CD8-positive, alpha-beta memory T cell (primary cell): ENCODE measurements around the gene MAN2C1. TPM values are rescaled to one million over a fixed set of nuclear protein-coding genes. Genes with fewer than 3 reads are reported as not detected.

Experiments
- CTCF ChIA-PET: fragments of 350-600 bp; sonication (Branson Sonifier 250); formaldehyde crosslinking; loops from one replicate; lab custom pipeline; 2021; ENCODE audit warnings: antibody characterized with exemption; lab: Charles Lee
- POLR2A ChIA-PET: fragments of 350-600 bp; sonication (Branson Sonifier 250); formaldehyde crosslinking; loops from one replicate; lab custom pipeline; 2021; ENCODE audit warnings: antibody characterized with exemption; lab: Charles Lee
- DNase-seq, 5 donors: peaks; one replicate each; pipeline versions ENCODE4 v3.0.0 to v3.0.0-alpha.2; 2020 to 2022; ENCODE audit warnings: mixed read lengths in 1 of 5
- H3K27ac ChIP-seq: one replicate; pipeline ENCODE4 v1.7.0; 2013; ENCODE audit warnings: low read depth, mild to moderate bottlenecking, low read length, moderate library complexity
- H3K27me3 ChIP-seq: 2 replicates; pipeline ENCODE4 v1.7.0; 2013; ENCODE audit warnings: low read length, mild to moderate bottlenecking; ENCODE audit not compliant: insufficient read depth, poor library complexity, severe bottlenecking
- H3K36me3 ChIP-seq: 2 replicates; pipeline ENCODE4 v1.7.0; 2013; ENCODE audit warnings: mild to moderate bottlenecking, low read length, moderate library complexity; ENCODE audit not compliant: insufficient read depth
- H3K4me1 ChIP-seq: 2 replicates; pipeline ENCODE4 v1.7.0; 2013; ENCODE audit warnings: mild to moderate bottlenecking, low read length, moderate library complexity; ENCODE audit not compliant: insufficient read depth
- H3K4me3 ChIP-seq: 2 replicates; pipeline ENCODE4 v1.7.0; 2013; ENCODE audit warnings: mild to moderate bottlenecking, low read length
- H3K9me3 ChIP-seq: 2 replicates; pipeline ENCODE4 v1.7.0; 2013; ENCODE audit warnings: mild to moderate bottlenecking, low read length
- H3K27ac Mint-ChIP-seq, 8 donors: one replicate each; pipeline ENCODE4 v1.8.0; 2020 to 2021; ENCODE audit warnings: mixed read lengths in 8 of 8, mild to moderate bottlenecking in 6 of 8, inconsistent platforms in 3 of 8, moderate library complexity in 3 of 8
- H3K27me3 Mint-ChIP-seq, 2 donors: one replicate each; pipeline ENCODE4 v1.8.0; 2020 to 2021; ENCODE audit warnings: mixed read lengths in 2 of 2, mild to moderate bottlenecking in 1 of 2, moderate library complexity in 1 of 2
- H3K36me3 Mint-ChIP-seq, 3 donors: one replicate each; pipeline ENCODE4 v1.8.0; 2020 to 2021; ENCODE audit warnings: mixed read lengths in 3 of 3, inconsistent platforms in 1 of 3, mild to moderate bottlenecking in 1 of 3
- H3K4me1 Mint-ChIP-seq, 3 donors: one replicate each; pipeline ENCODE4 v1.8.0; 2020 to 2021; ENCODE audit warnings: mixed read lengths in 3 of 3, inconsistent platforms in 1 of 3, mild to moderate bottlenecking in 1 of 3
- H3K4me3 Mint-ChIP-seq, 7 donors: one replicate each; pipeline ENCODE4 v1.8.0; 2020 to 2021; ENCODE audit warnings: mixed read lengths in 7 of 7, mild to moderate bottlenecking in 6 of 7, moderate library complexity in 4 of 7, inconsistent platforms in 2 of 7
- H3K9me3 Mint-ChIP-seq, 5 donors: one replicate each; pipeline ENCODE4 v1.8.0; 2020 to 2022; ENCODE audit warnings: mixed read lengths in 5 of 5, mild to moderate bottlenecking in 3 of 5, moderate library complexity in 2 of 5, inconsistent platforms in 1 of 5
- polyA plus RNA-seq: library from polyadenylated mRNA; unstranded; fragments of 300-500 nt; fragmentation: Illumina TruSeq; gene quantifications from one replicate; pipeline ENCODE4 v1.2.3, GENCODE V29; 2021
- total RNA-seq, 2 experiments: library from RNA; stranded (reverse); gene quantifications; one replicate each; pipeline ENCODE4 v1.2.3, GENCODE V29; 2021

Gene MAN2C1
- total RNA-seq, result 100 to 1,000 TPM; 127 to 133 TPM
- 32.0 TPM for polyA plus RNA-seq

- Mint-ChIP-seq H3K36me3 (peaks cover 4 to 64% (median 6%) of the 10 kb centered on the region in 3 donors), H3K27ac (peak within 1 kb of the TSS; percentile 94 to 99 (median 96)), H3K4me3 (peak within 1 kb of the TSS; percentile 88 to 97 (median 92)), H3K9me3 (no peaks in the 10 kb centered on the region), H3K4me1 (peaks cover 24 to 28% (median 25%) of the 10 kb centered on the region in 3 donors), H3K27me3 (no peaks in the 10 kb centered on the region)
- peak; percentile 85 to 94 (median 87) for DNase-seq
- H3K36me3 ChIP-seq, result peaks cover 51% of the 10 kb centered on the region
- peak within 1 kb of the TSS; percentile 97 for H3K27ac ChIP-seq
- H3K27me3 ChIP-seq, result no peaks in the 10 kb centered on the region
- no peaks in the 10 kb centered on the region for H3K9me3 ChIP-seq
- CTCF ChIA-PET, result interaction anchor here (0.8 to 4.5 kb wide), 32 partner anchors 8 to 433 kb away, joined by 3 to 52 read pairs (median 5); partner anchors contain the start of genes COMMD4, IMP3, NEIL1 and SIN3A
- peak within 1 kb of the TSS; percentile 88 for H3K4me3 ChIP-seq
- peaks cover 16% of the 10 kb centered on the region for H3K4me1 ChIP-seq
- POLR2A ChIA-PET, result interaction anchor here (0.6 to 4.5 kb wide), 11 partner anchors 10 to 475 kb away, joined by 3 to 106 read pairs (median 9); partner anchors contain the start of genes IMP3, NEIL1, PTPN9 and SIN3A
These were observed at the start of gene MAN2C1 for GRCh38 chr15:75367913-75368688. Gene MAN2C1, minus strand, starts transcription at chr15:75368607. Its CDS starts 24 bp downstream, at chr15:75368583.

GRCh38 chr15:75416584-75416983 lies 48.2 kb upstream of the MAN2C1 start:
- H3K27ac ChIP-seq, result no peak overlapping the region
- H3K36me3 Mint-ChIP-seq, result peaks cover 0 to 76% (median 14%) of the 10 kb centered on the region in 3 donors
- peaks cover 10 to 28% (median 16%) of the 10 kb centered on the region in 3 donors for H3K4me1 Mint-ChIP-seq
- no peaks in the 10 kb centered on the region for H3K27me3 ChIP-seq
- ChIA-PET CTCF (interaction anchor here (0.7 to 1.1 kb wide), 2 partner anchors 11 to 38 kb away, joined by 3 to 5 read pairs; no protein-coding TSS in a partner anchor), POLR2A (interaction anchor here (0.8 kb wide), 1 partner anchor 39 kb away, joined by 3 read pairs; no protein-coding TSS in a partner anchor)
- H3K27me3 Mint-ChIP-seq, result no peaks in the 10 kb centered on the region
- no peaks in the 10 kb centered on the region for H3K4me1 ChIP-seq
- peaks cover 17% of the 10 kb centered on the region for H3K36me3 ChIP-seq
- no peak overlapping the region for H3K4me3 Mint-ChIP-seq
- no peak overlapping the region for H3K4me3 ChIP-seq
- no peaks in the 10 kb centered on the region for H3K9me3 ChIP-seq
- DNase-seq, result no peak
- no peaks in the 10 kb centered on the region for H3K9me3 Mint-ChIP-seq
- peak overlapping the region in 4 of 8 donors; percentile 23 to 54 (median 42) for H3K27ac Mint-ChIP-seq

DNA sequence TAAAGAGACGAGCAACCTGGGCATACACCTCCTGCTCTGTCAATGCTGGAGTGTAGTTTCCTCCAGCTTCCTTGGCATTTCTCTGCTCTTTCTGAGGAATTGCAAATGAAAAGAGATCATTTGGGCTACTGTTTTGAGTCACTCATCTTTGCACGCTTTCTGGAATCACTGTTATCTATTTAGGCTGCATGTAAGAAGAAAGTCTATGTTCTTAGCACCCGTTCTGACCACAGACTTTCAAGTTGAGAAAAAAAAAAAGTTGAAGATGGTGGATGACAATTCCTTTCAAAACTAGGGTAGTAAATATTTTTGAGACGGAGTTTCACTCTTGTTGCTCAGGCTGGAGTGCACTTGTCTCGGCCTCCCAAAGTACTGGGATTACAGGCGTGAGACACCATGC lies 41.8 kb upstream of the MAN2C1 start:
- H3K9me3 ChIP-seq, result no peaks in the 10 kb centered on the region
- no peak overlapping the region for H3K27ac ChIP-seq
- H3K27me3 ChIP-seq, result no peaks in the 10 kb centered on the region
- no peak overlapping the region for H3K4me3 ChIP-seq
- Mint-ChIP-seq H3K9me3 (no peaks in the 10 kb centered on the region), H3K4me3 (no peak overlapping the region), H3K36me3 (peaks cover 7 to 89% (median 35%) of the 10 kb centered on the region in 3 donors), H3K27ac (peak overlapping the region in 1 of 8 donors; percentile 35), H3K27me3 (no peaks in the 10 kb centered on the region), H3K4me1 (peaks cover 16 to 21% (median 20%) of the 10 kb centered on the region in 3 donors)
- ChIA-PET POLR2A (no interaction called here), CTCF (interaction anchor here (1.7 kb wide), 1 partner anchor 23 kb away, joined by 4 read pairs; no protein-coding TSS in a partner anchor)
- DNase-seq, result no peak
- H3K36me3 ChIP-seq, result peaks cover 52% of the 10 kb centered on the region
- H3K4me1 ChIP-seq, result no peaks in the 10 kb centered on the region

- H3K4me3 Mint-ChIP-seq, result no peak overlapping the region
- H3K27me3 Mint-ChIP-seq, result no peaks in the 10 kb centered on the region
These were observed 38.7 kb upstream of the MAN2C1 start for GRCh38 chr15:75407083-75407482.

GRCh38 chr15:75403892-75404291 lies 35.5 kb upstream of the MAN2C1 start:
- Mint-ChIP-seq H3K27ac (peak overlapping the region in 2 of 8 donors; percentile 40 to 52), H3K4me1 (peaks cover 6 to 15% (median 8%) of the 10 kb centered on the region in 3 donors), H3K27me3 (no peaks in the 10 kb centered on the region), H3K9me3 (no peaks in the 10 kb centered on the region), H3K36me3 (peaks cover 9 to 85% (median 22%) of the 10 kb centered on the region in 3 donors), H3K4me3 (no peak overlapping the region)
- Histone ChIP-seq H3K36me3 (peaks cover 47% of the 10 kb centered on the region), H3K27ac (no peak overlapping the region), H3K27me3 (no peaks in the 10 kb centered on the region), H3K4me1 (no peaks in the 10 kb centered on the region), H3K4me3 (no peak overlapping the region), H3K9me3 (no peaks in the 10 kb centered on the region)
- CTCF ChIA-PET, result no interaction called here
- DNase-seq, result no peak
- POLR2A ChIA-PET, result no interaction called here

More at GRCh38 chr15:75407083-75407482, 38.7 kb upstream of the MAN2C1 start:
- POLR2A ChIA-PET, result no interaction called here
- Histone ChIP-seq H3K27me3 (no peaks in the 10 kb centered on the region), H3K36me3 (peaks cover 44% of the 10 kb centered on the region), H3K4me3 (no peak overlapping the region), H3K9me3 (no peaks in the 10 kb centered on the region), H3K4me1 (no peaks in the 10 kb centered on the region), H3K27ac (no peak overlapping the region)
- Mint-ChIP-seq H3K9me3 (no peaks in the 10 kb centered on the region), H3K27ac (peak overlapping the region in 3 of 8 donors; percentile 26 to 61 (median 57)), H3K36me3 (peaks cover 11 to 87% (median 30%) of the 10 kb centered on the region in 3 donors), H3K4me1 (peaks cover 6 to 19% (median 11%) of the 10 kb centered on the region in 3 donors)
- no peak for DNase-seq
- CTCF ChIA-PET, result no interaction called here

GRCh38 chr15:75397494-75397893 lies 29.1 kb upstream of the MAN2C1 start:
- H3K4me1 ChIP-seq, result no peaks in the 10 kb centered on the region
- Mint-ChIP-seq H3K27me3 (no peaks in the 10 kb centered on the region), H3K4me3 (no peak overlapping the region), H3K27ac (peak overlapping the region in 2 of 8 donors; percentile 57 to 76), H3K4me1 (peaks cover 8 to 21% (median 17%) of the 10 kb centered on the region in 3 donors), H3K9me3 (no peaks in the 10 kb centered on the region), H3K36me3 (peaks cover 13 to 91% (median 24%) of the 10 kb centered on the region in 3 donors)
- H3K9me3 ChIP-seq, result no peaks in the 10 kb centered on the region
- H3K27ac ChIP-seq, result no peak overlapping the region
- no peak overlapping the region for H3K4me3 ChIP-seq
- ChIA-PET CTCF (interaction anchor here (1.3 kb wide), 1 partner anchor 29 kb away, joined by 3 read pairs; no protein-coding TSS in a partner anchor), POLR2A (interaction anchor here (1.4 kb wide), 1 partner anchor 54 kb away, joined by 3 read pairs; the partner anchor contains the start of gene SIN3A)
- H3K27me3 ChIP-seq, result no peaks in the 10 kb centered on the region
- DNase-seq, result no peak
- H3K36me3 ChIP-seq, result peaks cover 72% of the 10 kb centered on the region

DNA sequence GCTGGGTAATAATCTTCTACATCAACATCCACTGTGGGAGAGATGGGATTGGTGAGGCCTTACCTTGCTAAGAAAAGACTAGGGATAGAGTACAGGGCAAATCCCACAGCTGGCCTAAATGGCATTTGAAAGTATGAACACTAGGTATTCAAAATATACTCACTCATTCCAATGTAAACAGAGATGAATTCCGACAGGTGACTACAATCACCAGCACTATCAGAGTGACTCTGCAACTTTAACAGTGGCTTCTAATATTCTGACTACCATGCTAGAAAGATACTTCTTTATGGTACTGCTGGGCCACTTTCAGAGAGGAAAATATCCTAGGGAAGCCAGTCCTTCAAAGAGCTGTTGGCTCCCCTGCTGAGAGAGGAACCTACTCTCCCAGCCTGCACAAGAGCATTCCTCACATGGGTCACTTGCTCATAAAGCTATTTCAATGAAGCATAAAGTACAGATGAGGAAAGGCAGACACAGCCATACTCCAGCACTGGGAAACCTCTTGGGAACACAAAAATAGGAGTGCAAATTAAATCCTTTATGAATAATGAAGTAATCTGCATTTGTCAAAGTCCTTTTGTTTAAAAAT lies 21.5 kb upstream of the MAN2C1 start:
- no peak overlapping the region for H3K4me3 ChIP-seq
- H3K27me3 Mint-ChIP-seq, result no peaks in the 10 kb centered on the region
- H3K4me1 Mint-ChIP-seq, result peaks cover 5 to 12% (median 11%) of the 10 kb centered on the region in 3 donors
- H3K4me3 Mint-ChIP-seq, result no peak overlapping the region
- H3K36me3 ChIP-seq, result peaks cover 72% of the 10 kb centered on the region
- H3K9me3 Mint-ChIP-seq, result no peaks in the 10 kb centered on the region
- no peaks in the 10 kb centered on the region for H3K9me3 ChIP-seq
- H3K36me3 Mint-ChIP-seq, result peaks cover 10 to 97% (median 22%) of the 10 kb centered on the region in 3 donors
- POLR2A ChIA-PET, result no interaction called here
- H3K27ac ChIP-seq, result no peak overlapping the region
- H3K27ac Mint-ChIP-seq, result peak overlapping the region in 1 of 8 donors; percentile 43
- no peaks in the 10 kb centered on the region for H3K27me3 ChIP-seq
- DNase-seq, result no peak
- no peaks in the 10 kb centered on the region for H3K4me1 ChIP-seq
- CTCF ChIA-PET, result interaction anchor here (1.9 kb wide), 1 partner anchor 22 kb away, joined by 6 read pairs; the partner anchor contains the start of gene MAN2C1
